Measurements from ENCODE around the gene SIN3B.

DNA sequence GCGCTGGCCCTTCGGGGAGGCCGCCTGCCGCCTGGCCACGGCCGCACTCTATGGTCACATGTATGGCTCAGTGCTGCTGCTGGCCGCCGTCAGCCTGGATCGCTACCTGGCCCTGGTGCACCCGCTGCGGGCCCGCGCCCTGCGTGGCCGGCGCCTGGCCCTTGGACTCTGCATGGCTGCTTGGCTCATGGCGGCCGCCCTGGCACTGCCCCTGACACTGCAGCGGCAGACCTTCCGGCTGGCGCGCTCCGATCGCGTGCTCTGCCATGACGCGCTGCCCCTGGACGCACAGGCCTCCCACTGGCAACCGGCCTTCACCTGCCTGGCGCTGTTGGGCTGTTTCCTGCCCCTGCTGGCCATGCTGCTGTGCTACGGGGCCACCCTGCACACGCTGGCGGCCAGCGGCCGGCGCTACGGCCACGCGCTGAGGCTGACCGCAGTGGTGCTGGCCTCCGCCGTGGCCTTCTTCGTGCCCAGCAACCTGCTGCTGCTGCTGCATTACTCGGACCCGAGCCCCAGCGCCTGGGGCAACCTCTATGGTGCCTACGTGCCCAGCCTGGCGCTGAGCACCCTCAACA is 60.8 kb downstream of the SIN3B start:
- no peak for TF ChIP-seq SMC3 (IDR thresholded peaks at IDR 0.05)
- TF ChIP-seq, protein P1, sequence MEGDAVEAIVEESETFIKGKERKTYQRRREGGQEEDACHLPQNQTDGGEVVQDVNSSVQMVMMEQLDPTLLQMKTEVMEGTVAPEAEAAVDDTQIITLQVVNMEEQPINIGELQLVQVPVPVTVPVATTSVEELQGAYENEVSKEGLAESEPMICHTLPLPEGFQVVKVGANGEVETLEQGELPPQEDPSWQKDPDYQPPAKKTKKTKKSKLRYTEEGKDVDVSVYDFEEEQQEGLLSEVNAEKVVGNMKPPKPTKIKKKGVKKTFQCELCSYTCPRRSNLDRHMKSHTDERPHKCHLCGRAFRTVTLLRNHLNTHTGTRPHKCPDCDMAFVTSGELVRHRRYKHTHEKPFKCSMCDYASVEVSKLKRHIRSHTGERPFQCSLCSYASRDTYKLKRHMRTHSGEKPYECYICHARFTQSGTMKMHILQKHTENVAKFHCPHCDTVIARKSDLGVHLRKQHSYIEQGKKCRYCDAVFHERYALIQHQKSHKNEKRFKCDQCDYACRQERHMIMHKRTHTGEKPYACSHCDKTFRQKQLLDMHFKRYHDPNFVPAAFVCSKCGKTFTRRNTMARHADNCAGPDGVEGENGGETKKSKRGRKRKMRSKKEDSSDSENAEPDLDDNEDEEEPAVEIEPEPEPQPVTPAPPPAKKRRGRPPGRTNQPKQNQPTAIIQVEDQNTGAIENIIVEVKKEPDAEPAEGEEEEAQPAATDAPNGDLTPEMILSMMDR (IDR thresholded peaks at IDR 0.05) = no peak
